GM23248 (cell line): ENCODE measurements around the gene SOBP. TPM values are rescaled to one million over a fixed set of nuclear protein-coding genes. Genes with fewer than 3 reads are reported as not detected.
"Not testable (repeated sequence)": the region's sequence is repeated elsewhere in the genome, so short reads cannot be mapped to it uniquely, and the experiment has no call there.

Experiments used
- DNase-seq: peaks from one replicate; pipeline ENCODE4 v3.0.0-alpha.2; 2015
- H2AFZ ChIP-seq: fragments of 200-600 bp; sonication (generic); 2 replicates; pipeline ENCODE4 v1.6.1; 2016; ENCODE audit warnings: antibody characterized with exemption
- H3F3A ChIP-seq: fragments of 200-600 bp; sonication (generic); 2 replicates; pipeline ENCODE4 v1.6.1; 2016; ENCODE audit warnings: mild to moderate bottlenecking, antibody characterized with exemption, mixed run types; ENCODE audit not compliant: insufficient read depth
- H3K27ac ChIP-seq: fragments of 200-600 bp; sonication (generic); 2 replicates; pipeline ENCODE4 v1.5.1; 2016; ENCODE audit warnings: mild to moderate bottlenecking
- H3K27me3 ChIP-seq: fragments of 200-600 bp; sonication (generic); replicated peaks from 2 replicates; pipeline ENCODE4 v1.6.1; 2016; ENCODE audit warnings: mild to moderate bottlenecking; ENCODE audit not compliant: insufficient read depth
- H3K36me3 ChIP-seq: fragments of 200-600 bp; sonication (generic); 2 replicates; pipeline ENCODE4 v1.6.1; 2016; ENCODE audit warnings: low read depth, mild to moderate bottlenecking
- H3K4me1 ChIP-seq: fragments of 200-600 bp; sonication (generic); 2 replicates; pipeline ENCODE4 v1.6.1; 2016; ENCODE audit warnings: mild to moderate bottlenecking; ENCODE audit not compliant: insufficient read depth
- H3K4me2 ChIP-seq: fragments of 200-600 bp; sonication (generic); one replicate; pipeline ENCODE4 v1.6.1; 2016; ENCODE audit warnings: mild to moderate bottlenecking; ENCODE audit not compliant: unreplicated experiment
- H3K4me3 ChIP-seq: fragments of 200-600 bp; sonication (generic); 2 replicates; pipeline ENCODE4 v1.5.1; 2016; ENCODE audit warnings: mild to moderate bottlenecking
- H3K79me2 ChIP-seq: fragments of 200-600 bp; sonication (generic); 2 replicates; pipeline ENCODE4 v1.6.1; 2016; ENCODE audit warnings: mild to moderate bottlenecking; ENCODE audit not compliant: insufficient read depth
- H3K9ac ChIP-seq: fragments of 200-600 bp; sonication (generic); 2 replicates; pipeline ENCODE4 v1.6.1; 2016; ENCODE audit warnings: mild to moderate bottlenecking
- H3K9me2 ChIP-seq: fragments of 200-600 bp; sonication (generic); 2 replicates; pipeline ENCODE4 v1.6.1; 2016; ENCODE audit warnings: mixed run types, mild to moderate bottlenecking, moderate library complexity; ENCODE audit not compliant: insufficient read depth
- H3K9me3 ChIP-seq: fragments of 200-600 bp; sonication (generic); one replicate; pipeline ENCODE4 v1.6.1; 2017; ENCODE audit warnings: low read depth
- H4K20me1 ChIP-seq: fragments of 200-600 bp; sonication (generic); 2 replicates; pipeline ENCODE4 v1.6.0; 2016; ENCODE audit not compliant: insufficient read depth
- EZH2 ChIP-seq: fragments of 200-600 bp; sonication (generic); IDR thresholded peaks from 2 replicates; pipeline ENCODE4 v1.6.1; 2018; ENCODE audit warnings: antibody characterized with exemption, mild to moderate bottlenecking; ENCODE audit not compliant: insufficient read depth, poor library complexity, severe bottlenecking
- EZH2phosphoT487 ChIP-seq: fragments of 200-600 bp; sonication (generic); IDR thresholded peaks from 2 replicates; pipeline ENCODE4 v1.6.1; 2018; ENCODE audit warnings: antibody characterized with exemption, moderate library complexity, mild to moderate bottlenecking, low read depth; ENCODE audit not compliant: insufficient read depth
- WGBS, 2 experiments: methylation state at CpG; one replicate each; pipeline ENCODE4 v1.1.6; 2015 to 2017; ENCODE audit warnings: low lambda C conversion rate in 2 of 2, low coverage in 1 of 2; ENCODE audit errors: missing lambda C conversion rate in 2 of 2; 5-methylcytosine and 5-hydroxymethylcytosine counted together
- in situ Hi-C: fragments of 300-500 bp; cut with MboI; formaldehyde crosslinking; loops from 2 replicates; pipeline ENCODE4 v1.15.0; 2020
- polyA plus RNA-seq: library from polyadenylated mRNA; unstranded; fragments of >200 nt; fragmentation: Nextera tagmentation; extraction: Ambion mirVana; gene quantifications from 2 replicates; pipeline ENCODE4 v1.2.1, GENCODE V29; 2016
- total RNA-seq: library from RNA; depleted of rRNA; stranded (reverse); fragments of >200 nt; shearing (Covaris generic); gene quantifications from 2 replicates; pipeline ENCODE4 v1.2.3, GENCODE V29; 2014

SOBP gene
- total and polyA plus RNA-seq, 2 experiments from 2014 or later, result 0.38 to 0.97 TPM

- Histone ChIP-seq H3K4me2 (no peak overlapping the region), H4K20me1 (no peaks in the 10 kb centered on the region), H3K4me3 (no peak overlapping the region), H3K27me3 (no peaks in the 10 kb centered on the region), H3K9me2 (peaks cover 4% of the 10 kb centered on the region; the same call in 1 of the 2 replicates), H3K4me1 (no peaks in the 10 kb centered on the region), H3K36me3 (no peaks in the 10 kb centered on the region), H2AFZ (no peak overlapping the region), H3K9ac (no peak overlapping the region), H3K9me3 (peaks cover 7% of the 10 kb centered on the region), H3F3A (no peaks in the 10 kb centered on the region), H3K79me2 (no peaks in the 10 kb centered on the region), H3K27ac (no peak overlapping the region)
- 93 to 94% methylated on average over 5 of the region's 5 CpGs for WGBS, 2 experiments
- DNase-seq, result no peak
- TF ChIP-seq EZH2phosphoT487 (no peak), EZH2 (no peak)
- in situ Hi-C loops, result no loop called here
These were observed 26.0 kb downstream of the SOBP start for GRCh38 chr6:107515955-107516354.

- in situ Hi-C loops, result no loop called here
- no peak overlapping the region for H3K4me3 ChIP-seq
- H3K4me1 ChIP-seq, result no peaks in the 10 kb centered on the region
- 87 to 96% methylated on average over 1 of the region's 1 CpG for WGBS, 2 experiments
- H3K9ac ChIP-seq, result no peak overlapping the region
- H3K9me2 ChIP-seq, result peaks cover 4% of the 10 kb centered on the region; the same call in 1 of the 2 replicates
- no peak overlapping the region for H3K27ac ChIP-seq
- no peaks in the 10 kb centered on the region for H3K36me3 ChIP-seq
- H3K4me2 ChIP-seq, result no peak overlapping the region
- no peak overlapping the region for H2AFZ ChIP-seq
- H3K79me2 ChIP-seq, result no peaks in the 10 kb centered on the region
- H3F3A ChIP-seq, result no peaks in the 10 kb centered on the region
- H4K20me1 ChIP-seq, result no peaks in the 10 kb centered on the region
- H3K27me3 ChIP-seq, result no peaks in the 10 kb centered on the region
- H3K9me3 ChIP-seq, result peaks cover 7% of the 10 kb centered on the region
- TF ChIP-seq EZH2phosphoT487, result no peak
- no peak for TF ChIP-seq EZH2
- no peak for DNase-seq
These were observed 27.4 kb downstream of the SOBP start for GRCh38 chr6:107517274-107517673.

DNA sequence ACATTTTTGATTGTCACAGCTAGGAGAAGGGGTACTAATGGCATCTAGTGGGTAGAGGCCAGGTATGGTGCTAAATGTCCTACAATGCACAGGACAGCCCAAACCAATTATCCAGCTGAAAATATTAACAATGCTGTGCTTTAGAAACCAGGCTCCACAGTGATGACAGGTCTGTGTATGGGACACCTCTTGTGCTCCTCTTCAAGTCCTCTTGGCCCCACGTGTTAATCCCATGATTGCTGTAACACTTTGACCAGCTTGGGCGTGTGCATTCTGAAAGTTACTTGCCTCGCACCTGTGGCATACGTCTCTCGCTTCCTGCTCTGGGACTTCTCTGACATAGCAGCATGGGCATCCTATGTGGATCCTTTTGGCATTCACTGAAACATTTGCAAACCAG lies 29.3 kb downstream of the SOBP start:
- H3F3A ChIP-seq, H3K9me2 ChIP-seq, H3K9me3 ChIP-seq, H3K9ac ChIP-seq, H3K36me3 ChIP-seq, H3K27ac ChIP-seq, H2AFZ ChIP-seq, in situ Hi-C loops, H3K79me2 ChIP-seq, H3K4me2 ChIP-seq, H4K20me1 ChIP-seq, H3K27me3 ChIP-seq, H3K4me1 ChIP-seq, DNase-seq, H3K4me3 ChIP-seq: not testable (repeated sequence)
- 78% methylated on average over 5 of the region's 5 CpGs for WGBS, 2 experiments

DNA sequence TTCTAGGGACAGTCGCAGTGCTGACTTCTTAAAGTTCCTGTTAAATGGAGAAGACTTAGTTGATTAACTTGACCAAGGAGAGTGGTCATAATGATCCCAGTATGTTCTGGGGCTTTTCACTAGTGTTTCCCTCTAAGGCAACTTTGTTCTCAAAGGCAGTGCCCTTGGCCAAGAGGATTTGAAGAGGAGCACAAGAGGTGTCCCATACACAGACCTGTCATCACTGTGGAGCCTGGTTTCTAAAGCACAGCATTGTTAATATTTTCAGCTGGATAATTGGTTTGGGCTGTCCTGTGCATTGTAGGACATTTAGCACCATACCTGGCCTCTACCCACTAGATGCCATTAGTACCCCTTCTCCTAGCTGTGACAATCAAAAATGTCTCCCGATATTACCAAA lies 30.8 kb downstream of the SOBP start:
- DNase-seq, H3K9ac ChIP-seq, H3K9me3 ChIP-seq, H3K79me2 ChIP-seq, H3K36me3 ChIP-seq, H3K4me3 ChIP-seq, H3K27ac ChIP-seq, H2AFZ ChIP-seq, H3K9me2 ChIP-seq, H3K27me3 ChIP-seq, H4K20me1 ChIP-seq, H3K4me1 ChIP-seq, H3F3A ChIP-seq, in situ Hi-C loops, H3K4me2 ChIP-seq: not testable (repeated sequence)
- WGBS, 2 experiments, result 0% methylated on average over 1 of the region's 2 CpGs

DNA sequence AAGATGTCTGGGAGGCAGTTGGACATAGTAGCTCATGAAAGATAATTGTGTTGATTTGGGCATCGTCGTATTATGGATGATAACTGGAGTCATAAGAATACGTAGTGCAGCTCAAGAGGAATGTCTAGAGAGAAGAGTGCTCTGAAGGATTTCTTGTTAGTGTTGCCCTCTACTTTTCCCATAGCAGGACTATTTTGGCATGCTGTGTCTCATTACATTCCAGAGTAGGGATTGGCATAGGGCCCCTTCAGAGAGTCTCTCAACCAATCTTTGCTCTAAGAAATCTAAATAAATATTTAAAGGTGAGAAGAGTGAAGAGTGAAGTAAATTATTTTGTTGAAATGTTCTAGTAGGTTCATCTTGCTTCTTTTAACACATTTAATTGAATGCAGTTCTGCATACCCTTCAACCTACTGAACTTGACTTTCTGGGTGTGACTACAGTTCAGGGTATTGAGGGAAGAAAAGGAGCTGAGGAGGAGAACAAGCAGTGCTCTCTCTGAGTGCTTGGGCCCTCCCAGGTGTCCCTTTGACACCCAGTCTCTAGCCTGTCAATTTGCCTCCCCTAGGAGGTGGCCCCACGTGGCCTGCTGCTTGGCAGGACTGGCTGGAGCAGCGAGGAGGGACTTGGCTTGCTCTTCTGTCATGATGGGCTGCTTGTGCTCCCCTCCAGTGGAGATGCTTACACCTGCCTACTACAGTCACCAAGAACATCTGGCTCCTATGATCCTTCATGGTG lies 33.3 kb downstream of the SOBP start:
- WGBS, 2 experiments, result 89% methylated on average over 5 of the region's 5 CpGs
- Histone ChIP-seq H3F3A (no peaks in the 10 kb centered on the region), H3K4me1 (no peaks in the 10 kb centered on the region), H3K79me2 (no peaks in the 10 kb centered on the region), H3K4me2 (no peak overlapping the region), H4K20me1 (no peaks in the 10 kb centered on the region), H2AFZ (no peak overlapping the region), H3K9me3 (no peaks in the 10 kb centered on the region), H3K9ac (no peak overlapping the region), H3K27ac (no peak overlapping the region), H3K4me3 (no peak overlapping the region), H3K9me2 (no peaks in the 10 kb centered on the region), H3K27me3 (no peaks in the 10 kb centered on the region), H3K36me3 (no peaks in the 10 kb centered on the region)
- TF ChIP-seq EZH2phosphoT487 (no peak), EZH2 (no peak)
- in situ Hi-C loops, result no loop called here
- DNase-seq, result no peak
